A673 (cell line): ENCODE results near the gene ADO.

ENCODE experiments used
- EZH2 ChIP-seq: fragments of 200-600 bp; sonication (generic); IDR thresholded peaks from 2 replicates; pipeline ENCODE4 v1.6.1; 2017; ENCODE audit warnings: borderline replicate concordance, low read depth, mild to moderate bottlenecking, mixed read lengths, antibody characterized with exemption, low read length; ENCODE audit not compliant: poor library complexity, severe bottlenecking
- TF ChIP-seq, protein P1 (sequence below): fragments of 300-800, 200-600 bp; sonication (generic); conservative IDR thresholded peaks from 2 replicates; pipeline ENCODE4 v1.5.1; 2017; ENCODE audit warnings: low read depth, mild to moderate bottlenecking, antibody characterized with exemption, low read length, moderate library complexity, mixed read lengths

DNA sequence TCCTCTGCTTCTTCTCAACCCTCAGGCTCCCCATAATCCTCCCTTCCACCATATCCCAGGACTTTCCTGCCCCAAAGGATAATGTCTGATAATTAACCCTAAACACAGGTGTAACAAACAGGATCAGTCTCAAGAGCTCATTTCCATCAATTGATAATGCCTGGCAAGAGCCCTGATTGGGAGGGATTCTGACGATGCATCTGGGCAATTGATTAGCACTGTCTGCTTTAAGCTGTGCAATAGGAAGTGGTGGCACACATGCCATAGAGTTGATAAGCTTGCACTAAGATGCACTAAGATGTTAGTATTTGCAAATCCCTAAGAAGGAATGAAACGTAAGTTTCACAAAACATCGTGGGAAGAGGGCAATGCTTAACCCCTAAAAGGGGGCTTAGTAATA is 39.1 kb downstream of the ADO start:
- TF ChIP-seq, protein P1, sequence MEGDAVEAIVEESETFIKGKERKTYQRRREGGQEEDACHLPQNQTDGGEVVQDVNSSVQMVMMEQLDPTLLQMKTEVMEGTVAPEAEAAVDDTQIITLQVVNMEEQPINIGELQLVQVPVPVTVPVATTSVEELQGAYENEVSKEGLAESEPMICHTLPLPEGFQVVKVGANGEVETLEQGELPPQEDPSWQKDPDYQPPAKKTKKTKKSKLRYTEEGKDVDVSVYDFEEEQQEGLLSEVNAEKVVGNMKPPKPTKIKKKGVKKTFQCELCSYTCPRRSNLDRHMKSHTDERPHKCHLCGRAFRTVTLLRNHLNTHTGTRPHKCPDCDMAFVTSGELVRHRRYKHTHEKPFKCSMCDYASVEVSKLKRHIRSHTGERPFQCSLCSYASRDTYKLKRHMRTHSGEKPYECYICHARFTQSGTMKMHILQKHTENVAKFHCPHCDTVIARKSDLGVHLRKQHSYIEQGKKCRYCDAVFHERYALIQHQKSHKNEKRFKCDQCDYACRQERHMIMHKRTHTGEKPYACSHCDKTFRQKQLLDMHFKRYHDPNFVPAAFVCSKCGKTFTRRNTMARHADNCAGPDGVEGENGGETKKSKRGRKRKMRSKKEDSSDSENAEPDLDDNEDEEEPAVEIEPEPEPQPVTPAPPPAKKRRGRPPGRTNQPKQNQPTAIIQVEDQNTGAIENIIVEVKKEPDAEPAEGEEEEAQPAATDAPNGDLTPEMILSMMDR: no peak
- TF ChIP-seq EZH2: no peak
